H9 (cell line): ENCODE measurements around the gene PTPRN2. TPM values are rescaled to one million over a fixed set of nuclear protein-coding genes. Genes with fewer than 3 reads are reported as not detected.

ENCODE experiments used
- DNase-seq: peaks from one replicate; pipeline ENCODE4 v3.0.0-alpha.2; 2017
- H2AFZ ChIP-seq: one replicate; pipeline ENCODE4 v1.6.1; 2013; ENCODE audit warnings: mild to moderate bottlenecking, low read length, control low read depth, moderate library complexity
- H2AK5ac ChIP-seq: 2 replicates; pipeline ENCODE4 v1.6.1; 2013; ENCODE audit warnings: low read length, control low read depth, mixed read lengths; ENCODE audit not compliant: insufficient read length
- H2BK120ac ChIP-seq: one replicate; pipeline ENCODE4 v1.6.1; 2013; ENCODE audit warnings: low read depth, mild to moderate bottlenecking, low read length, control low read depth, inconsistent platforms; ENCODE audit not compliant: poor library complexity, severe bottlenecking
- H2BK12ac ChIP-seq: 2 replicates; pipeline ENCODE4 v1.6.1; 2013; ENCODE audit warnings: low read length, control low read depth, mixed read lengths, low read depth; ENCODE audit not compliant: insufficient read length
- H2BK15ac ChIP-seq: 2 replicates; pipeline ENCODE4 v1.6.1; 2013; ENCODE audit warnings: low read depth, low read length, control low read depth
- H2BK20ac ChIP-seq: one replicate; pipeline ENCODE4 v1.6.1; 2013; ENCODE audit warnings: low read depth, mild to moderate bottlenecking, low read length, control low read depth, inconsistent platforms; ENCODE audit not compliant: poor library complexity, severe bottlenecking
- H2BK5ac ChIP-seq: 2 replicates; pipeline ENCODE4 v1.6.1; 2013; ENCODE audit warnings: low read length, control low read depth, mixed read lengths; ENCODE audit not compliant: insufficient read length
- H3K14ac ChIP-seq: 2 replicates; pipeline ENCODE4 v1.6.1; 2013; ENCODE audit warnings: low read length, control low read depth; ENCODE audit not compliant: insufficient read depth
- H3K18ac ChIP-seq: 2 replicates; pipeline ENCODE4 v1.6.1; 2013; ENCODE audit warnings: low read depth, mild to moderate bottlenecking, mixed read lengths, low read length, control low read depth; ENCODE audit not compliant: insufficient read length
- H3K23ac ChIP-seq: 2 replicates; pipeline ENCODE4 v1.6.1; 2013; ENCODE audit warnings: low read length, control low read depth, mixed read lengths, low read depth; ENCODE audit not compliant: insufficient read length
- H3K23me2 ChIP-seq: 2 replicates; pipeline ENCODE4 v1.6.1; 2013; ENCODE audit warnings: low read depth, mild to moderate bottlenecking, mixed read lengths, low read length, control low read depth; ENCODE audit not compliant: insufficient read length, poor library complexity, severe bottlenecking
- H3K27ac ChIP-seq: 2 replicates; pipeline ENCODE4 v1.5.1; 2013; ENCODE audit warnings: low read length, control low read depth, mixed read lengths, low read depth; ENCODE audit not compliant: insufficient read length
- H3K27me3 ChIP-seq: 2 replicates; pipeline ENCODE4 v1.6.1; 2013; ENCODE audit warnings: low read length, control low read depth, inconsistent platforms; ENCODE audit not compliant: insufficient read depth
- H3K4ac ChIP-seq: 2 replicates; pipeline ENCODE4 v1.6.1; 2013; ENCODE audit warnings: low read depth, mild to moderate bottlenecking, control low read depth, inconsistent platforms, low read length, moderate library complexity
- H3K4me1 ChIP-seq: 2 replicates; pipeline ENCODE4 v1.6.1; 2013; ENCODE audit warnings: low read length, control low read depth, inconsistent platforms; ENCODE audit not compliant: insufficient read depth
- H3K4me2 ChIP-seq: 2 replicates; pipeline ENCODE4 v1.6.1; 2013; ENCODE audit warnings: low read length, control low read depth, mixed read lengths; ENCODE audit not compliant: insufficient read length, insufficient read depth
- H3K56ac ChIP-seq: 2 replicates; pipeline ENCODE4 v1.6.1; 2013; ENCODE audit warnings: low read depth, mild to moderate bottlenecking, mixed read lengths, low read length, control low read depth; ENCODE audit not compliant: insufficient read length
- H3K79me1 ChIP-seq: 2 replicates; pipeline ENCODE4 v1.6.1; 2013; ENCODE audit warnings: low read depth, mild to moderate bottlenecking, moderate library complexity, low read length, control low read depth, inconsistent platforms; ENCODE audit not compliant: insufficient read depth, poor library complexity, severe bottlenecking
- H3K79me2 ChIP-seq: 2 replicates; pipeline ENCODE4 v1.6.1; 2013; ENCODE audit warnings: low read length, control low read depth, inconsistent platforms; ENCODE audit not compliant: insufficient read depth
- H3K9ac ChIP-seq: 2 replicates; pipeline ENCODE4 v1.6.1; 2013; ENCODE audit warnings: low read length, control low read depth, mixed read lengths; ENCODE audit not compliant: insufficient read length; ENCODE audit errors: extremely low read depth
- H3K9me3 ChIP-seq: one replicate; pipeline ENCODE4 v1.6.1; 2013; ENCODE audit warnings: low read depth, low read length, inconsistent platforms; ENCODE audit not compliant: control insufficient read depth
- H3T11ph ChIP-seq: one replicate; pipeline ENCODE4 v1.6.1; 2013; ENCODE audit warnings: mild to moderate bottlenecking, low read length, control low read depth, inconsistent platforms
- H4K20me1 ChIP-seq: one replicate; pipeline ENCODE4 v1.6.1; 2013; ENCODE audit not compliant: control insufficient read depth, insufficient read length, insufficient read depth
- H4K5ac ChIP-seq: 2 replicates; pipeline ENCODE4 v1.6.1; 2013; ENCODE audit warnings: low read depth, mild to moderate bottlenecking, mixed read lengths, low read length, control low read depth; ENCODE audit not compliant: insufficient read length
- H4K8ac ChIP-seq: replicated peaks from 2 replicates; pipeline ENCODE4 v1.6.1; 2013; ENCODE audit warnings: low read length, control low read depth, mixed read lengths, low read depth; ENCODE audit not compliant: insufficient read length
- H4K91ac ChIP-seq: 2 replicates; pipeline ENCODE4 v1.6.1; 2013; ENCODE audit warnings: low read depth, mild to moderate bottlenecking, moderate library complexity, mixed read lengths, low read length, control low read depth; ENCODE audit not compliant: insufficient read length
- H3K27ac Mint-ChIP-seq, 3 experiments: 2 replicates in 2 of 3; 3 replicates in 1 of 3; pipeline ENCODE4 v1.8.0; 2020 to 2021; ENCODE audit warnings: mixed read lengths in 3 of 3, mild to moderate bottlenecking in 1 of 3, moderate library complexity in 1 of 3
- H3K27me3 Mint-ChIP-seq: 2 replicates; pipeline ENCODE4 v1.8.0; 2021; ENCODE audit warnings: low read depth, mild to moderate bottlenecking, moderate library complexity, mixed read lengths
- H3K36me3 Mint-ChIP-seq, 3 experiments: 2 replicates in 2 of 3; 3 replicates in 1 of 3; pipeline ENCODE4 v1.8.0; 2020 to 2021; ENCODE audit warnings: low read depth in 3 of 3, mixed read lengths in 3 of 3; ENCODE audit not compliant: insufficient read depth in 1 of 3
- H3K4me1 Mint-ChIP-seq, 2 experiments: 2 replicates each; pipeline ENCODE4 v1.8.0; 2020; ENCODE audit warnings: mixed read lengths in 2 of 2
- H3K4me3 Mint-ChIP-seq, 2 experiments: 2 replicates in 1 of 2; 3 replicates in 1 of 2; pipeline ENCODE4 v1.8.0; 2020 to 2021; ENCODE audit warnings: mild to moderate bottlenecking in 2 of 2, mixed read lengths in 2 of 2, moderate library complexity in 1 of 2
- H3K9me3 Mint-ChIP-seq, 2 experiments: 2 replicates in 1 of 2; 3 replicates in 1 of 2; pipeline ENCODE4 v1.8.0; 2020; ENCODE audit warnings: mild to moderate bottlenecking in 2 of 2, mixed read lengths in 2 of 2, moderate library complexity in 1 of 2
- WGBS: extraction: QIAGEN DNeasy Blood & Tissue Kit; methylation state at CpG from one replicate; pipeline ENCODE4 v1.1.7; 2013; ENCODE audit warnings: missing lambda C conversion rate, low lambda C conversion rate, mixed read lengths; ENCODE audit not compliant: insufficient read length; ENCODE audit errors: extremely low coverage; 5-methylcytosine and 5-hydroxymethylcytosine counted together
- total RNA-seq: library from RNA; stranded (reverse); gene quantifications from 2 replicates; pipeline ENCODE4 v1.2.1, GENCODE V29; 2021
- TF ChIP-seq, protein P1 (sequence below): fragments of 200-600 bp; sonication (generic); conservative IDR thresholded peaks from 3 replicates; pipeline ENCODE4 v1.8.0; 2021; ENCODE audit warnings: antibody characterized with exemption, mild to moderate bottlenecking

Gene PTPRN2
- total RNA-seq, 1 experiment from 2014 or later = 5.2 TPM

DNA sequence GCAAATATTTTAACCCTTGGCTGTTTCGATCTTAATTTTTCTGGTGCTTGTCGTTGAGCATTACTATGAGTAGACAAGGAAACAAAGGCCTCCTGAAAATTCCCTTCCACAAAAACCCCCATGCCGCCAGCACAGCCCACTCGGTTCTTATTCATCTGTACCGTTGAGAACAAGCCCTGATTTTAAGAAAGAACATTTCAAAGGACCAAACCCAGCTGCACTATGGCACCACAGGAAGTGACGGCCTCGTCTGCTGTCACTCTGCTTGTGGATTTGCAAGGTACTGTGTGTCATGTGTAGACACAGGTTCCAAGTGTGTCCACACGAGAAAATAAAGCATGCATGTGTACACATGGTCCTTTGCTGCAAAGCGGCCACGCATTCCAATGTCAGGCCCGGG is 965.6 kb downstream of the PTPRN2 start:
- Histone ChIP-seq H3K79me1 (no peaks in the 10 kb centered on the region), H3K27me3 (no peaks in the 10 kb centered on the region), H2BK120ac (no peak overlapping the region), H3K9ac (no peak overlapping the region), H3K23ac (no peak overlapping the region), H2BK12ac (no peak overlapping the region), H3K14ac (no peak overlapping the region), H2AFZ (no peak overlapping the region), H2BK15ac (no peak overlapping the region), H3K18ac (no peak overlapping the region), H3K79me2 (no peaks in the 10 kb centered on the region), H3K23me2 (no peaks in the 10 kb centered on the region), H3K4me2 (no peak overlapping the region), H3K4me1 (no peaks in the 10 kb centered on the region), H3T11ph (no peak overlapping the region), H2AK5ac (no peak overlapping the region), H4K91ac (no peak overlapping the region), H2BK5ac (no peak overlapping the region), H4K20me1 (no peaks in the 10 kb centered on the region), H3K27ac (no peak overlapping the region), H4K8ac (no peak overlapping the region), H4K5ac (no peak overlapping the region), H3K56ac (no peak overlapping the region), H3K4ac (no peak overlapping the region), H2BK20ac (no peak overlapping the region), H3K9me3 (no peaks in the 10 kb centered on the region)
- Mint-ChIP-seq H3K27me3 (peaks cover 94% of the 10 kb centered on the region), H3K36me3 (no peaks in the 10 kb centered on the region), H3K27ac (no peak overlapping the region), H3K9me3 (no peaks in the 10 kb centered on the region), H3K4me3 (no peak overlapping the region), H3K4me1 (no peaks in the 10 kb centered on the region)
- TF ChIP-seq, protein P1, sequence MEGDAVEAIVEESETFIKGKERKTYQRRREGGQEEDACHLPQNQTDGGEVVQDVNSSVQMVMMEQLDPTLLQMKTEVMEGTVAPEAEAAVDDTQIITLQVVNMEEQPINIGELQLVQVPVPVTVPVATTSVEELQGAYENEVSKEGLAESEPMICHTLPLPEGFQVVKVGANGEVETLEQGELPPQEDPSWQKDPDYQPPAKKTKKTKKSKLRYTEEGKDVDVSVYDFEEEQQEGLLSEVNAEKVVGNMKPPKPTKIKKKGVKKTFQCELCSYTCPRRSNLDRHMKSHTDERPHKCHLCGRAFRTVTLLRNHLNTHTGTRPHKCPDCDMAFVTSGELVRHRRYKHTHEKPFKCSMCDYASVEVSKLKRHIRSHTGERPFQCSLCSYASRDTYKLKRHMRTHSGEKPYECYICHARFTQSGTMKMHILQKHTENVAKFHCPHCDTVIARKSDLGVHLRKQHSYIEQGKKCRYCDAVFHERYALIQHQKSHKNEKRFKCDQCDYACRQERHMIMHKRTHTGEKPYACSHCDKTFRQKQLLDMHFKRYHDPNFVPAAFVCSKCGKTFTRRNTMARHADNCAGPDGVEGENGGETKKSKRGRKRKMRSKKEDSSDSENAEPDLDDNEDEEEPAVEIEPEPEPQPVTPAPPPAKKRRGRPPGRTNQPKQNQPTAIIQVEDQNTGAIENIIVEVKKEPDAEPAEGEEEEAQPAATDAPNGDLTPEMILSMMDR = no peak
- WGBS = no CpG with 5 or more reads among the region's 11 CpGs
- no peak for DNase-seq
